ENCODE data around the gene MYD88.

MYD88 gene

GRCh38 chr3:38165722-38166387 is 27.4 kb downstream of the MYD88 start:
- DNase-seq (ENCODE audit: low spot score), result peak; percentile 49

- DNase-seq (ENCODE audit: low spot score), result no peak
Observed at GRCh38 chr3:38167591-38167990, 29.1 kb downstream of the MYD88 start.

DNA sequence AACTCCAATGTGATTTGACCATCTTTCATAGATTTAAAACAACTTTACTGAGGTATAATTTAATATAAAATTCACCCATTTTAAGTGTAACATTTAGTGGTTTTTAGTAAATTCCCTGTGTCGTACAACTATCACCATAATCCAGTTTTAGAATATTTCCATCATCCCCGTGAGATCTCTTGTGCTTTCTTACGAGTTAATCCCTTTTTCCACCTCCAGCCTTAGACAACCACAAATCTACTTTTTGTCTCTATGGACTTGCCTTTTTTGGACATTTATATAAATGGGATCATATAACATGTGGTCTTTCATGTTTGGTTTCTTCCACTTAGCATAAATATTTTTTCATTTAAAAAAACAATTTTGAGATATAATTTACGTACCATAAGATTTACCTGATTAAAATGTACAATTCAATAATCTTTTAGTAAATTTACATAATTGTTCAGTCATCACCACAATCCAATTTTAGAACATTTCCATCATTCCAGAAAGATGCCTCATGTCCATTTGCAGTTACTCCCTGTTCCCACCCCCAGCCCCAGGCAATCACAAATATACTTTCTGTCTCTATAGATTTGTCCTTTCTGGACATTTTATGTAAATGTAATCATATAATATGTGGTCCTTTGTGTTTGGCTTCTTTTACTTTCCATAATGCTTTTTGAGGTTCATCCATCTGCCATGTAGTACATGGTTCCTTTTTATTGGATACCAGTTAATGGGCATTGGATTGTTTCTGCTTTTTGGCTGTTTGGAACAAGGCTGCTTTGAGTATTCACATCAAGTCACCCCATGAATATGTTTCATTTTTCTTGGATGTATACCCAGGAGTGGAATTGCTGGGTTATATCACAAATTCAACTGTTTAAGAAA is 29.9 kb downstream of the MYD88 start:
- no peak for DNase-seq (ENCODE audit: low spot score)

DNA sequence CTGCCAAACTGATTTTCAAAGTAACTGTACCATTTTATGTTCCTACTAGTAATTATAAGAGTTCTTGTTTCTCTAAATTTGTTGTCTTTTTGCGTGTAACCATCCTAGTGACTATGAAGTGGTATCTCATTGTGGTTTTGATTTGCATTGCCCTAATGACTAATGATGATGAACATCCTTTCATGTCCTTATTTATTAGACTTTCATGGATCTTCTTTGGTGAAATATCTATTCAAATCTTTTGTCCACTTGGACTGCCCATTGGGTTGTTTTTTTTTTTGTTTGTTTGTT is 30.5 kb downstream of the MYD88 start:
- DNase-seq (ENCODE audit: low spot score), result no peak

DNA sequence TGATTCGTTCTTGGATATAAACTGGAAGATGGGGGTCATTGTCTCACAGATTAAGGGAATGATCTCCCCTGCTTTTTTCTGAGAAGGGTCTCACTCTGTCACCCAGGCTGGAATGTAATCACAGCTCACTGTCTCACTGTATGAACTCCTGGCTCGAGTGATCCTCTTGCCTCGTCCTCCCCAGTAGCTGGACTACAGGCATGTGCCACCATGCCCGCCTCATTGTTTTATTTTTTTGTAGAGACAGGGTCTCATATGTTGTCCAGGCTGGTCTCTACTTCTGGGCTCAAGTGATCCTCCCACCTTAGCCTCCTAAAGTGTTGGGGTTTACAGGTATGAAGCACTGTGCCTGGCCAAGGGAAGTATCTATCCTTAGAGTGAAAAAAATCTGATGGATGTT is 32.3 kb downstream of the MYD88 start:
- no peak for DNase-seq (ENCODE audit: low spot score)

- DNase-seq (ENCODE audit: low spot score), result no peak
Observed at GRCh38 chr3:38171622-38172021, 33.2 kb downstream of the MYD88 start.

GRCh38 chr3:38173834-38174418 is 35.5 kb downstream of the MYD88 start:
- no peak for DNase-seq (ENCODE audit: low spot score)

- no peak for DNase-seq (ENCODE audit: low spot score)
Observed at GRCh38 chr3:38177181-38177580, 38.7 kb downstream of the MYD88 start.

- DNase-seq (ENCODE audit: low spot score), result no peak
Observed at GRCh38 chr3:38186781-38187180, 48.3 kb downstream of the MYD88 start.

GRCh38 chr3:38190481-38190881 is 52.0 kb downstream of the MYD88 start:
- DNase-seq (ENCODE audit: low spot score), result no peak
